ENCODE measurements around the gene ZBTB37. TPM values are rescaled to one million over a fixed set of nuclear protein-coding genes. Genes with fewer than 3 reads are reported as not detected.
"Not testable (repeated sequence)": the region's sequence is repeated elsewhere in the genome, so short reads cannot be mapped to it uniquely, and the experiment has no call there.

Gene ZBTB37
- polyA plus RNA-seq, 1 donor = 4.1 TPM

GRCh38 chr1:173881117-173881516 lies 12.9 kb downstream of the ZBTB37 start:
- peaks cover 13% of the 10 kb centered on the region for H3K36me3 ChIP-seq (ENCODE audit: control insufficient read depth, insufficient read depth, low read length)
- not testable (repeated sequence) for H3K4me1 ChIP-seq (ENCODE audit: control insufficient read depth, insufficient read depth, low read length); H3K4me3 ChIP-seq (ENCODE audit: low read length); H3K27ac ChIP-seq (ENCODE audit: low read length); H3K9me3 ChIP-seq (ENCODE audit: control insufficient read depth, low read depth, low read length); DNase-seq; H3K27me3 ChIP-seq (ENCODE audit: control insufficient read depth, insufficient read depth, low read length)
- no CpG with 5 or more reads among the region's 4 CpGs for WGBS (ENCODE audit: insufficient coverage, low lambda C conversion rate)

GRCh38 chr1:173884701-173885100 lies 16.5 kb downstream of the ZBTB37 start:
- H3K27me3 ChIP-seq (ENCODE audit: control insufficient read depth, insufficient read depth, low read length) = no peaks in the 10 kb centered on the region
- no peaks in the 10 kb centered on the region for H3K4me1 ChIP-seq (ENCODE audit: control insufficient read depth, insufficient read depth, low read length)
- DNase-seq = no peak
- no CpG with 5 or more reads among the region's 5 CpGs for WGBS (ENCODE audit: insufficient coverage, low lambda C conversion rate)
- no peak overlapping the region for H3K27ac ChIP-seq (ENCODE audit: low read length)
- H3K36me3 ChIP-seq (ENCODE audit: control insufficient read depth, insufficient read depth, low read length) = peaks cover 17% of the 10 kb centered on the region
- no peaks in the 10 kb centered on the region for H3K9me3 ChIP-seq (ENCODE audit: control insufficient read depth, low read depth, low read length)
- no peak overlapping the region for H3K4me3 ChIP-seq (ENCODE audit: low read length)

GRCh38 chr1:173886746-173887611 lies 18.8 kb downstream of the ZBTB37 start:
- no peaks in the 10 kb centered on the region for H3K9me3 ChIP-seq (ENCODE audit: control insufficient read depth, low read depth, low read length)
- 83% methylated on average over 1 of the region's 4 CpGs for WGBS (ENCODE audit: insufficient coverage, low lambda C conversion rate)
- H3K4me3 ChIP-seq (ENCODE audit: low read length) = no peak overlapping the region
- H3K27ac ChIP-seq (ENCODE audit: low read length) = no peak overlapping the region
- no peaks in the 10 kb centered on the region for H3K27me3 ChIP-seq (ENCODE audit: control insufficient read depth, insufficient read depth, low read length)
- no peaks in the 10 kb centered on the region for H3K4me1 ChIP-seq (ENCODE audit: control insufficient read depth, insufficient read depth, low read length)
- H3K36me3 ChIP-seq (ENCODE audit: control insufficient read depth, insufficient read depth, low read length) = peaks cover 17% of the 10 kb centered on the region
- no peak for DNase-seq

GRCh38 chr1:173887627-173888026 lies 19.4 kb downstream of the ZBTB37 start:
- 100% methylated on average over 2 of the region's 2 CpGs for WGBS (ENCODE audit: insufficient coverage, low lambda C conversion rate)
- H3K27me3 ChIP-seq (ENCODE audit: control insufficient read depth, insufficient read depth, low read length) = no peaks in the 10 kb centered on the region
- no peaks in the 10 kb centered on the region for H3K4me1 ChIP-seq (ENCODE audit: control insufficient read depth, insufficient read depth, low read length)
- DNase-seq = no peak
- no peak overlapping the region for H3K4me3 ChIP-seq (ENCODE audit: low read length)
- no peak overlapping the region for H3K27ac ChIP-seq (ENCODE audit: low read length)
- peaks cover 17% of the 10 kb centered on the region for H3K36me3 ChIP-seq (ENCODE audit: control insufficient read depth, insufficient read depth, low read length)
- H3K9me3 ChIP-seq (ENCODE audit: control insufficient read depth, low read depth, low read length) = no peaks in the 10 kb centered on the region

GRCh38 chr1:173888749-173889148 lies 20.6 kb downstream of the ZBTB37 start:
- H3K27me3 ChIP-seq (ENCODE audit: control insufficient read depth, insufficient read depth, low read length) = no peaks in the 10 kb centered on the region
- no peaks in the 10 kb centered on the region for H3K9me3 ChIP-seq (ENCODE audit: control insufficient read depth, low read depth, low read length)
- no peak overlapping the region for H3K27ac ChIP-seq (ENCODE audit: low read length)
- no peak overlapping the region for H3K4me3 ChIP-seq (ENCODE audit: low read length)
- H3K4me1 ChIP-seq (ENCODE audit: control insufficient read depth, insufficient read depth, low read length) = no peaks in the 10 kb centered on the region
- peaks cover 17% of the 10 kb centered on the region for H3K36me3 ChIP-seq (ENCODE audit: control insufficient read depth, insufficient read depth, low read length)
- DNase-seq = no peak

GRCh38 chr1:173889885-173890284 lies 21.7 kb downstream of the ZBTB37 start:
- H3K27me3 ChIP-seq (ENCODE audit: control insufficient read depth, insufficient read depth, low read length) = no peaks in the 10 kb centered on the region
- H3K4me3 ChIP-seq (ENCODE audit: low read length) = no peak overlapping the region
- no peaks in the 10 kb centered on the region for H3K4me1 ChIP-seq (ENCODE audit: control insufficient read depth, insufficient read depth, low read length)
- H3K36me3 ChIP-seq (ENCODE audit: control insufficient read depth, insufficient read depth, low read length) = peaks cover 17% of the 10 kb centered on the region
- no peak for DNase-seq
- H3K27ac ChIP-seq (ENCODE audit: low read length) = no peak overlapping the region
- no peaks in the 10 kb centered on the region for H3K9me3 ChIP-seq (ENCODE audit: control insufficient read depth, low read depth, low read length)
- no CpG with 5 or more reads among the region's 2 CpGs for WGBS (ENCODE audit: insufficient coverage, low lambda C conversion rate)

- H3K4me1 ChIP-seq (ENCODE audit: control insufficient read depth, insufficient read depth, low read length) = no peaks in the 10 kb centered on the region
- no peak overlapping the region for H3K27ac ChIP-seq (ENCODE audit: low read length)
- DNase-seq = no peak
- no peaks in the 10 kb centered on the region for H3K9me3 ChIP-seq (ENCODE audit: control insufficient read depth, low read depth, low read length)
- H3K4me3 ChIP-seq (ENCODE audit: low read length) = no peak overlapping the region
- peaks cover 2% of the 10 kb centered on the region for H3K36me3 ChIP-seq (ENCODE audit: control insufficient read depth, insufficient read depth, low read length)
- WGBS (ENCODE audit: insufficient coverage, low lambda C conversion rate) = 100% methylated on average over 1 of the region's 1 CpG
- H3K27me3 ChIP-seq (ENCODE audit: control insufficient read depth, insufficient read depth, low read length) = no peaks in the 10 kb centered on the region
Measured at GRCh38 chr1:173893611-173894010, 25.4 kb downstream of the ZBTB37 start.

GRCh38 chr1:173894189-173894588 lies 26.0 kb downstream of the ZBTB37 start:
- WGBS (ENCODE audit: insufficient coverage, low lambda C conversion rate) = no CpG with 5 or more reads among the region's 3 CpGs
- DNase-seq = no peak
- Histone ChIP-seq H3K27ac (ENCODE audit: low read length) (no peak overlapping the region), H3K9me3 (ENCODE audit: control insufficient read depth, low read depth, low read length) (no peaks in the 10 kb centered on the region), H3K27me3 (ENCODE audit: control insufficient read depth, insufficient read depth, low read length) (no peaks in the 10 kb centered on the region), H3K36me3 (ENCODE audit: control insufficient read depth, insufficient read depth, low read length) (peaks cover 2% of the 10 kb centered on the region), H3K4me3 (ENCODE audit: low read length) (no peak overlapping the region), H3K4me1 (ENCODE audit: control insufficient read depth, insufficient read depth, low read length) (no peaks in the 10 kb centered on the region)

GRCh38 chr1:173900427-173900826 lies 32.2 kb downstream of the ZBTB37 start:
- 100% methylated on average over 2 of the region's 2 CpGs for WGBS (ENCODE audit: insufficient coverage, low lambda C conversion rate)
- no peaks in the 10 kb centered on the region for H3K9me3 ChIP-seq (ENCODE audit: control insufficient read depth, low read depth, low read length)
- H3K36me3 ChIP-seq (ENCODE audit: control insufficient read depth, insufficient read depth, low read length) = no peaks in the 10 kb centered on the region
- no peaks in the 10 kb centered on the region for H3K27me3 ChIP-seq (ENCODE audit: control insufficient read depth, insufficient read depth, low read length)
- no peak overlapping the region for H3K27ac ChIP-seq (ENCODE audit: low read length)
- no peak for DNase-seq
- H3K4me3 ChIP-seq (ENCODE audit: low read length) = no peak overlapping the region
- no peaks in the 10 kb centered on the region for H3K4me1 ChIP-seq (ENCODE audit: control insufficient read depth, insufficient read depth, low read length)

- Histone ChIP-seq H3K9me3 (ENCODE audit: control insufficient read depth, low read depth, low read length) (no peaks in the 10 kb centered on the region), H3K4me3 (ENCODE audit: low read length) (no peak overlapping the region), H3K27me3 (ENCODE audit: control insufficient read depth, insufficient read depth, low read length) (no peaks in the 10 kb centered on the region), H3K36me3 (ENCODE audit: control insufficient read depth, insufficient read depth, low read length) (no peaks in the 10 kb centered on the region), H3K4me1 (ENCODE audit: control insufficient read depth, insufficient read depth, low read length) (no peaks in the 10 kb centered on the region), H3K27ac (ENCODE audit: low read length) (no peak overlapping the region)
- WGBS (ENCODE audit: insufficient coverage, low lambda C conversion rate) = no CpG with 5 or more reads among the region's 3 CpGs
- no peak for DNase-seq
Measured at GRCh38 chr1:173900992-173901391, 32.8 kb downstream of the ZBTB37 start.
